ENCODE data around the gene HEBP1.

Gene HEBP1

GRCh38 chr12:12938541-12938940, 61.5 kb downstream of the HEBP1 start:
- Histone ChIP-seq H2AFZ (ENCODE audit: low read length) (no peak overlapping the region), H2BK5ac (ENCODE audit: low read length) (no peak overlapping the region), H3K27ac (replicated peaks; ENCODE audit: low read length) (no peak overlapping the region), H3K79me1 (ENCODE audit: low read depth, low read length) (no peaks in the 10 kb centered on the region), H3K4me3 (ENCODE audit: low read length in 2 of 2) (no peak overlapping the region), H3K9me3 (replicated peaks in 1 of 2; ENCODE audit: control insufficient read depth in 2 of 2, insufficient read depth in 1 of 2, low read depth in 1 of 2, low read length in 2 of 2) (no peaks in the 10 kb centered on the region), H3K27me3 (ENCODE audit: control insufficient read depth in 3 of 3, insufficient read depth in 3 of 3, low read depth in 1 of 3, low read length in 3 of 3) (peaks cover 0 to 6% (median 0%) of the 10 kb centered on the region in 3 experiments), H2BK12ac (ENCODE audit: low read length) (no peak overlapping the region), H3K4ac (ENCODE audit: low read length) (no peak overlapping the region), H2BK120ac (ENCODE audit: low read depth, low read length) (no peak overlapping the region), H3K9ac (ENCODE audit: low read depth, low read length, poor library complexity) (no peak overlapping the region), H2AK5ac (ENCODE audit: low read depth, low read length) (no peak overlapping the region), H3K14ac (ENCODE audit: low read length) (no peak overlapping the region), H3K4me1 (ENCODE audit: control insufficient read depth in 2 of 2, insufficient read depth in 1 of 2, low read depth in 1 of 2, low read length in 2 of 2) (peaks cover 2 to 7% of the 10 kb centered on the region in 2 donors), H3K4me2 (ENCODE audit: insufficient read depth, low read length, poor library complexity, severe bottlenecking) (no peak overlapping the region), H4K91ac (ENCODE audit: low read depth, low read length, poor library complexity) (no peak overlapping the region), H3K18ac (ENCODE audit: low read length) (no peak overlapping the region), H3K23ac (ENCODE audit: low read depth, low read length, poor library complexity) (no peak overlapping the region), H2BK15ac (ENCODE audit: low read length) (no peak overlapping the region), H3K36me3 (replicated peaks in 1 of 2; ENCODE audit: control insufficient read depth in 2 of 2, insufficient read depth in 2 of 2, low read length in 2 of 2) (no peaks in the 10 kb centered on the region), H4K8ac (ENCODE audit: low read depth, low read length) (no peak overlapping the region)
- WGBS, 2 donors (ENCODE audit: extremely low coverage in 2 of 2, insufficient read length in 2 of 2, insufficient replicate concordance in 1 of 2), result no CpG with 5 or more reads among the region's 5 CpGs
- DNase-seq (ENCODE audit: low spot score), result no peak

- Histone ChIP-seq H3K4me2 (ENCODE audit: insufficient read depth, low read length, poor library complexity, severe bottlenecking) (no peak overlapping the region), H4K91ac (ENCODE audit: low read depth, low read length, poor library complexity) (no peak overlapping the region), H3K14ac (ENCODE audit: low read length) (no peak overlapping the region), H3K18ac (ENCODE audit: low read length) (no peak overlapping the region), H3K4me3 (ENCODE audit: low read length in 2 of 2) (no peak overlapping the region), H3K36me3 (replicated peaks in 1 of 2; ENCODE audit: control insufficient read depth in 2 of 2, insufficient read depth in 2 of 2, low read length in 2 of 2) (no peaks in the 10 kb centered on the region), H3K79me1 (ENCODE audit: low read depth, low read length) (no peaks in the 10 kb centered on the region), H3K4me1 (ENCODE audit: control insufficient read depth in 2 of 2, insufficient read depth in 1 of 2, low read depth in 1 of 2, low read length in 2 of 2) (peaks cover 2 to 8% of the 10 kb centered on the region in 2 donors), H4K8ac (ENCODE audit: low read depth, low read length) (no peak overlapping the region), H3K9me3 (replicated peaks in 1 of 2; ENCODE audit: control insufficient read depth in 2 of 2, insufficient read depth in 1 of 2, low read depth in 1 of 2, low read length in 2 of 2) (no peaks in the 10 kb centered on the region), H3K9ac (ENCODE audit: low read depth, low read length, poor library complexity) (no peak overlapping the region), H3K27me3 (ENCODE audit: control insufficient read depth in 3 of 3, insufficient read depth in 3 of 3, low read depth in 1 of 3, low read length in 3 of 3) (peaks cover 0 to 4% (median 0%) of the 10 kb centered on the region in 3 experiments), H3K4ac (ENCODE audit: low read length) (no peak overlapping the region), H2AK5ac (ENCODE audit: low read depth, low read length) (no peak overlapping the region), H2BK12ac (ENCODE audit: low read length) (no peak overlapping the region), H2BK120ac (ENCODE audit: low read depth, low read length) (no peak overlapping the region), H2BK15ac (ENCODE audit: low read length) (no peak overlapping the region), H3K23ac (ENCODE audit: low read depth, low read length, poor library complexity) (no peak overlapping the region), H3K27ac (replicated peaks; ENCODE audit: low read length) (no peak overlapping the region), H2AFZ (ENCODE audit: low read length) (no peak overlapping the region), H2BK5ac (ENCODE audit: low read length) (no peak overlapping the region)
- no peak for DNase-seq (ENCODE audit: low spot score)
- WGBS, 2 donors (ENCODE audit: extremely low coverage in 2 of 2, insufficient read length in 2 of 2, insufficient replicate concordance in 1 of 2), result no CpG with 5 or more reads among the region's 11 CpGs
Observed at GRCh38 chr12:12936983-12937491, 63.0 kb downstream of the HEBP1 start.

GRCh38 chr12:12934556-12934955, 65.5 kb downstream of the HEBP1 start:
- Histone ChIP-seq H3K4ac (ENCODE audit: low read length) (no peak overlapping the region), H2AK5ac (ENCODE audit: low read depth, low read length) (no peak overlapping the region)

GRCh38 chr12:12933742-12934141, 66.3 kb downstream of the HEBP1 start:
- Histone ChIP-seq H3K4me1 (ENCODE audit: control insufficient read depth in 2 of 2, insufficient read depth in 1 of 2, low read depth in 1 of 2, low read length in 2 of 2) (peaks cover 4 to 8% of the 10 kb centered on the region in 2 donors), H3K18ac (ENCODE audit: low read length) (no peak overlapping the region), H3K4me2 (ENCODE audit: insufficient read depth, low read length, poor library complexity, severe bottlenecking) (no peak overlapping the region), H4K8ac (ENCODE audit: low read depth, low read length) (no peak overlapping the region), H3K4me3 (ENCODE audit: low read length in 2 of 2) (no peak overlapping the region), H3K4ac (ENCODE audit: low read length) (no peak overlapping the region), H3K79me1 (ENCODE audit: low read depth, low read length) (no peaks in the 10 kb centered on the region), H3K36me3 (replicated peaks in 1 of 2; ENCODE audit: control insufficient read depth in 2 of 2, insufficient read depth in 2 of 2, low read length in 2 of 2) (no peaks in the 10 kb centered on the region), H3K23ac (ENCODE audit: low read depth, low read length, poor library complexity) (no peak overlapping the region), H3K9me3 (replicated peaks in 1 of 2; ENCODE audit: control insufficient read depth in 2 of 2, insufficient read depth in 1 of 2, low read depth in 1 of 2, low read length in 2 of 2) (no peaks in the 10 kb centered on the region), H2BK15ac (ENCODE audit: low read length) (no peak overlapping the region), H2BK5ac (ENCODE audit: low read length) (no peak overlapping the region), H2BK12ac (ENCODE audit: low read length) (no peak overlapping the region), H2AK5ac (ENCODE audit: low read depth, low read length) (no peak overlapping the region), H2AFZ (ENCODE audit: low read length) (no peak overlapping the region), H3K9ac (ENCODE audit: low read depth, low read length, poor library complexity) (no peak overlapping the region), H3K27ac (replicated peaks; ENCODE audit: low read length) (no peak overlapping the region), H4K91ac (ENCODE audit: low read depth, low read length, poor library complexity) (no peak overlapping the region), H3K27me3 (ENCODE audit: control insufficient read depth in 3 of 3, insufficient read depth in 3 of 3, low read depth in 1 of 3, low read length in 3 of 3) (no peaks in the 10 kb centered on the region), H2BK120ac (ENCODE audit: low read depth, low read length) (no peak overlapping the region), H3K14ac (ENCODE audit: low read length) (no peak overlapping the region)
- WGBS, 2 donors (ENCODE audit: extremely low coverage in 2 of 2, insufficient read length in 2 of 2, insufficient replicate concordance in 1 of 2), result no CpG with 5 or more reads among the region's 4 CpGs
- DNase-seq (ENCODE audit: low spot score), result no peak

More at GRCh38 chr12:12934556-12934955, 65.5 kb downstream of the HEBP1 start:
- Histone ChIP-seq H2BK5ac (ENCODE audit: low read length) (no peak overlapping the region), H3K18ac (ENCODE audit: low read length) (no peak overlapping the region), H2AFZ (ENCODE audit: low read length) (peak overlapping the region; percentile 6), H3K79me1 (ENCODE audit: low read depth, low read length) (no peaks in the 10 kb centered on the region), H3K27ac (replicated peaks; ENCODE audit: low read length) (no peak overlapping the region), H2BK12ac (ENCODE audit: low read length) (no peak overlapping the region), H3K9me3 (replicated peaks in 1 of 2; ENCODE audit: control insufficient read depth in 2 of 2, insufficient read depth in 1 of 2, low read depth in 1 of 2, low read length in 2 of 2) (no peaks in the 10 kb centered on the region), H3K4me2 (ENCODE audit: insufficient read depth, low read length, poor library complexity, severe bottlenecking) (no peak overlapping the region), H3K27me3 (ENCODE audit: control insufficient read depth in 3 of 3, insufficient read depth in 3 of 3, low read depth in 1 of 3, low read length in 3 of 3) (no peaks in the 10 kb centered on the region), H4K91ac (ENCODE audit: low read depth, low read length, poor library complexity) (no peak overlapping the region), H3K14ac (ENCODE audit: low read length) (no peak overlapping the region), H3K4me1 (ENCODE audit: control insufficient read depth in 2 of 2, insufficient read depth in 1 of 2, low read depth in 1 of 2, low read length in 2 of 2) (peaks cover 4 to 8% of the 10 kb centered on the region in 2 donors), H2BK120ac (ENCODE audit: low read depth, low read length) (no peak overlapping the region), H3K23ac (ENCODE audit: low read depth, low read length, poor library complexity) (no peak overlapping the region), H3K36me3 (replicated peaks in 1 of 2; ENCODE audit: control insufficient read depth in 2 of 2, insufficient read depth in 2 of 2, low read length in 2 of 2) (no peaks in the 10 kb centered on the region), H2BK15ac (ENCODE audit: low read length) (no peak overlapping the region), H3K4me3 (ENCODE audit: low read length in 2 of 2) (no peak overlapping the region), H3K9ac (ENCODE audit: low read depth, low read length, poor library complexity) (no peak overlapping the region), H4K8ac (ENCODE audit: low read depth, low read length) (no peak overlapping the region)
- DNase-seq (ENCODE audit: low spot score), result no peak
- no CpG with 5 or more reads among the region's 8 CpGs for WGBS, 2 donors (ENCODE audit: extremely low coverage in 2 of 2, insufficient read length in 2 of 2, insufficient replicate concordance in 1 of 2)

Data from neuronal stem cell (in vitro differentiated cells).